ENCODE results near the gene SMARCC1. TPM values are rescaled to one million over a fixed set of nuclear protein-coding genes. Genes with fewer than 3 reads are reported as not detected.
"Not testable (repeated sequence)": the region's sequence is repeated elsewhere in the genome, so short reads cannot be mapped to it uniquely, and the experiment has no call there.

Gene SMARCC1
- total RNA-seq, result 10 to 100 TPM; 64.4 to 80.1 TPM
- 48.1 TPM for polyA plus RNA-seq (ENCODE audit: insufficient read depth, low read depth, low replicate concordance)
- long read RNA-seq, donor 1, full-length matches to known transcripts, result 2 of 189 reads
- long read RNA-seq, donor 1, partial matches to known transcripts, result 151 of 189 reads
- long read RNA-seq, donor 1, other reads (novel, unspliced or antisense), result 36 of 189 reads
- long read RNA-seq, donor 2, full-length matches to known transcripts, result 4 of 4 reads
- long read RNA-seq, donor 2, partial matches to known transcripts, result 0 of 4 reads
- long read RNA-seq, donor 2, other reads (novel, unspliced or antisense), result 0 of 4 reads

- Histone ChIP-seq H3K4me3 (peak within 1 kb of the TSS; percentile 81), H3K27me3 (no peaks in the 10 kb centered on the region), H3K27ac (peak within 1 kb of the TSS; percentile 89 to 95), H3K4me1 (peaks cover 8% of the 10 kb centered on the region), H3K9me3 (no peaks in the 10 kb centered on the region), H3K36me3 (ENCODE audit: low read depth, missing control alignments) (no peaks in the 10 kb centered on the region)
- intact Hi-C loops (cut with DNase I; ENCODE audit: low total_unique reads), result no loop called here
- WGBS, 2 donors, result 0% methylated on average over 56 to 79 of the region's 79 CpGs
- peak; percentile 98 for DNase-seq
- peak in 2 of 3 experiments; percentile 10 to 24 for TF ChIP-seq CTCF (IDR thresholded peaks at IDR 0.05)
- peak; percentile 56 for TF ChIP-seq POLR2A (IDR thresholded peaks at IDR 0.05)
Observed at GRCh38 chr3:47781685-47782445, at the start of gene SMARCC1. TSS of gene SMARCC1 (minus strand) at chr3:47781893. CDS start at chr3:47781797, 96 bp downstream.

- 90 to 98% methylated on average over 8 to 9 of the region's 9 CpGs for WGBS, 2 donors
- DNase-seq; H3K27ac ChIP-seq; H3K4me3 ChIP-seq; H3K4me1 ChIP-seq; H3K9me3 ChIP-seq; H3K36me3 ChIP-seq (ENCODE audit: low read depth, missing control alignments); H3K27me3 ChIP-seq: not testable (repeated sequence)
- intact Hi-C loops (cut with DNase I; ENCODE audit: low total_unique reads), result loop anchor here (10.0 kb wide), 2 partner anchors 165 to 325 kb away; no protein-coding TSS in a partner anchor
Observed at GRCh38 chr3:47829482-47829881, 47.8 kb upstream of the SMARCC1 start.

- Histone ChIP-seq H3K4me1 (peaks cover 11% of the 10 kb centered on the region), H3K27me3 (no peaks in the 10 kb centered on the region), H3K27ac (peak overlapping the region; percentile 76 to 87), H3K36me3 (ENCODE audit: low read depth, missing control alignments) (no peaks in the 10 kb centered on the region), H3K9me3 (no peaks in the 10 kb centered on the region), H3K4me3 (peak overlapping the region; percentile 94 to 97)
- TF ChIP-seq CTCF (IDR thresholded peaks at IDR 0.05), result no peak
- TF ChIP-seq POLR2A (IDR thresholded peaks at IDR 0.05), result no peak
- no peak for DNase-seq
- WGBS, 2 donors, result 12 to 22% methylated on average over 7 of the region's 7 CpGs
- intact Hi-C loops (cut with DNase I; ENCODE audit: low total_unique reads), result loop anchor here (10.0 kb wide), 2 partner anchors 169 to 329 kb away; no protein-coding TSS in a partner anchor
Observed at GRCh38 chr3:47825590-47825989, 43.9 kb upstream of the SMARCC1 start.

- intact Hi-C loops (cut with DNase I; ENCODE audit: low total_unique reads), result loop anchor here (10.0 kb wide), 2 partner anchors 170 to 330 kb away; no protein-coding TSS in a partner anchor
- peaks cover 11% of the 10 kb centered on the region for H3K4me1 ChIP-seq
Observed at GRCh38 chr3:47824541-47825473, 43.1 kb upstream of the SMARCC1 start.

More at GRCh38 chr3:47824541-47825473, 43.1 kb upstream of the SMARCC1 start:
- TF ChIP-seq CTCF (IDR thresholded peaks at IDR 0.05) (peak; percentile 76 to 87 (median 82)), POLR2A (IDR thresholded peaks at IDR 0.05) (no peak)
- H3K4me3 ChIP-seq, result peak overlapping the region; percentile 94 to 97
- H3K36me3 ChIP-seq (ENCODE audit: low read depth, missing control alignments), result no peaks in the 10 kb centered on the region
- DNase-seq, result peak; percentile 84
- H3K9me3 ChIP-seq, result no peaks in the 10 kb centered on the region
- peak overlapping the region; percentile 76 to 87 for H3K27ac ChIP-seq
- H3K27me3 ChIP-seq, result no peaks in the 10 kb centered on the region
- 3 to 18% methylated on average over 8 to 57 of the region's 77 CpGs for WGBS, 2 donors

Data from testis (tissue), 5 donors.